Dermis blood vessel endothelial cell (primary cell): ENCODE data around the gene SLC39A8. TPM values are rescaled to one million over a fixed set of nuclear protein-coding genes. Genes with fewer than 3 reads are reported as not detected.

ENCODE experiments used
- DNase-seq: peaks from one replicate; pipeline ENCODE4 v3.0.0; 2010
- total RNA-seq: library from RNA; depleted of rRNA; stranded (reverse); fragments of >200 nt; gene quantifications from 2 replicates; pipeline ENCODE4 v1.2.3, GENCODE V29; 2014

The SLC39A8 gene
- total RNA-seq, 1 donor from 2014 or later = 3.1 TPM

- no peak for DNase-seq
These were observed 122.4 kb downstream of the SLC39A8 start for GRCh38 chr4:102222838-102223409.

- DNase-seq = no peak
These were observed 126.2 kb downstream of the SLC39A8 start for GRCh38 chr4:102219129-102219528.

GRCh38 chr4:102218656-102219055, 126.6 kb downstream of the SLC39A8 start:
- no peak for DNase-seq

- DNase-seq = no peak
These were observed 127.4 kb downstream of the SLC39A8 start for GRCh38 chr4:102217775-102218355.

- DNase-seq = no peak
These were observed 127.9 kb downstream of the SLC39A8 start for GRCh38 chr4:102217345-102217744.

- DNase-seq = no peak
These were observed 128.6 kb downstream of the SLC39A8 start for GRCh38 chr4:102216666-102217065.

GRCh38 chr4:102213031-102213430, 132.3 kb downstream of the SLC39A8 start:
- DNase-seq = no peak

Other genes starting within 250 kb of the SLC39A8 start
- 64.5 and 73.2 TPM in 2 replicates for gene NFKB1, start 155.9 kb upstream of the SLC39A8 start, total RNA-seq